Right hindlimb (tissue), 1 donor: ENCODE results near the gene S1PR5.

Experiments used
- DNase-seq: peaks from one replicate; pipeline ENCODE4 v3.0.0-alpha.2; 2018

The S1PR5 gene

DNA sequence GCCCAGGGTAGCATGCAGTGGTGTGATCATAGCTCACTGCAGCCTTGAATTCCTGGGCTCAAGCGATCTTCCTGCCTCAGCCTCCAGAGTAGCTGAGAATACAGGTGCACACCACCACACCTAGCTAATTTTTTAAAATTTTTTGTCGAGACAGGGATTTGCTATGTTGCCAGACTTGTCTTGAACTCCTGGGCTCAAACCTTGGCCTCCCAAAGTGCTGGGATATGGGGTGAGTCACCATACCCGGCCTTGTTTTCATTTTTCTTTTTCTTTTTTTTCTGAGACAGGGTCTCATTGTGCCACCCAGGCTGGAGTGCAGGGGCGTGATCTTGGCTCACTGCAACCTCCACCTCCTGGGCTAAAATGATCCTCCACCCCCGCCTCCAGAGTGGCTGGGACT, 52.8 kb downstream of the S1PR5 start:
- no peak for DNase-seq
